ENCODE measurements around the gene KCND1. TPM values are rescaled to one million over a fixed set of nuclear protein-coding genes. Genes with fewer than 3 reads are reported as not detected.
A peak's percentile ranks its signal among the peaks of the same experiment; 100 is the strongest.

Gene KCND1
- total RNA-seq, 1 donor from 2014 or later = 0.27 TPM

GRCh38 chrX:48975541-48975940 is 3.9 kb upstream of the KCND1 start:
- intact Hi-C loops (cut with DNase I) = no loop called here
- no peak for DNase-seq (ENCODE audit: low spot score)

DNA sequence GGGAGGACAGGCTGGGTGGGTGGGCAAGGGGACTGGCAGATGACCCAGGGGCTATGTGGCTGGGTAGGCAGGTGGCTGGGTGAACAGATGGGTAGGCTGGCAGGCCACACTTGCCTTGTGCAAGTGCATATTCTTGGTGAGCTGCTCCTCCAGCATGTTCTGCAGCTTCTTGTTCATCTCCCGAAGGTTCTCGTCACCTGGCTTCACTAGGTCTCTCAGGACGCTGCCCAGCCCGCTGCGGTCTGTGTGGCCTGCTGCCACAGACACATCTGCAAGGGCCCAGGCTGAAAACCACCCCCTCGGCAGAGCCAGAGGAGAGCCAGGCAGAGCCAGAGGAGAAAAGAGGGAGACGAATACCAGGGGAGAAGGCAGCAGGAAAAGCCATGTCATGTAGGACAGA is 3.4 kb upstream of the KCND1 start:
- intact Hi-C loops (cut with DNase I) = no loop called here
- DNase-seq (ENCODE audit: low spot score) = no peak

- intact Hi-C loops (cut with DNase I) = loop anchor here (5.0 kb wide), 1 partner anchor 68 kb away; the partner anchor contains the start of gene TFE3
- no peak for DNase-seq (ENCODE audit: low spot score)
Measured at GRCh38 chrX:48974574-48974973, 2.9 kb upstream of the KCND1 start.

- intact Hi-C loops (cut with DNase I) = loop anchor here (5.0 kb wide), 1 partner anchor 68 kb away; the partner anchor contains the start of gene TFE3
- DNase-seq (ENCODE audit: low spot score) = no peak
Measured at GRCh38 chrX:48974033-48974432, 2.4 kb upstream of the KCND1 start.

DNA sequence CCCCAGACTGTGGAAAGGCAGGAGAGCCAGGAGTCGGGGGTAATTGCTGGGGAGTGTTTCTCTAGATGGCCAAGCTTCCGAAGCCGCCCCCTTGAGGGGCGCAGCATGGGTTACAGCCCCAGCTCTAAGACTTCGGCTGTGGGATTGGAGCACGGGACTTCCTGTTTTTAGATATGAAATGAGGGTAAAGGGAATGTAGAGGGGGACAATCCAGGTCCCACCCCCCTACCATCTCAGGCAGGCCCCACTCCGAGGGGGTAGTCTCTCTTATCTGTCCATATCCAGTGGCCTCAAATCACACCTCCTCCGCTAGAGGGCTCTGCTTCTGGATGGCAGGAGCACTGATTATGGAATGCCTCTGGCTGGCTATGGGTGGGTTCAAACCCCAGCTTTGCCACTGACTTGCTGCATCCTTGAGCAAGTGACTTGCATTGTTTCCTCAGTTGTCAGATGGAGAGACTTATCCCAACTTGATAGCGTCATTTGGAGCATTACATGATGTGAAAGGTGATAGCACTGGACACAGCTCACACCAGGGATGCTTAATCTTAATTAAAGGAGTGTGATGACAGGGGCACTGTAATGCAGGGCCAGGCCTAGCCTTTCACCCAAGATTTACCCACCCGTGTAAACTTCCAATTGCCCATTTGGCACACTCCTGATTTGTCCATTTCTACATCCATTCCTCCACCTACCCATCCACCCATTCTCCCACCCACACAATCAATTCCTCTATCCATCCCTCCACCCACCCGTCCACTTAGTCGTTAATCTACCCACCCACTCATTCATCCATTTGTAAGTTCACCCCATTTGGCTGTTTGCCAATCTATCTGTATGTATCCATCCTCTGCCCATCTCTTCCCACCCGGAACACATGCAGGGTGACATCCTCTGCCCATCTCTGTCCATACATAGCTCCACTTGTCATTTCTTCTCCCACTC is 848 bp upstream of the KCND1 start:
- DNase-seq (ENCODE audit: low spot score) = no peak

DNA sequence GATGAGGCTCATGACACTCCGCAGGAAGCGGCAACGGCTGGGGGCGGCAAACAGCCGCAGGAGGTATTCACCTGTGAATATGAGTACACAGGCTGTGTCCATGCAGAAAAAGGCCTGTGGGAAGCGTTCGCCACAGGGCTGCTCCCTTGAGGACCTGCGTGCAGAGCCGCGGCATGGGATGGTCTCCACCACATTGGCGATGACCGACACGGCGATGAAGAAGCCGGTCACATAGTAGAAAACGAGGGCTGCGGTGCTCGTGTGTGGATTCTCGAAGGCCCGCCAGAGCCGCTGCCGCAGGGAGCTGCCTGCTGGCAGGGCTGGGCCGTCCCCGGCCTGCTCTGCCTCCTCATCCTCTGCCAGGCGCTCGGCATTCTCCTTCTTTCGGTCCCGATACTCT is 2.2 kb downstream of the KCND1 start:
- no peak for DNase-seq (ENCODE audit: low spot score)
- intact Hi-C loops (cut with DNase I) = no loop called here

More for the DNA sequence above, 848 bp upstream of the KCND1 start:
- intact Hi-C loops (cut with DNase I) = loop anchor here (5.0 kb wide), 1 partner anchor 70 kb away; the partner anchor contains the start of gene TFE3

DNA sequence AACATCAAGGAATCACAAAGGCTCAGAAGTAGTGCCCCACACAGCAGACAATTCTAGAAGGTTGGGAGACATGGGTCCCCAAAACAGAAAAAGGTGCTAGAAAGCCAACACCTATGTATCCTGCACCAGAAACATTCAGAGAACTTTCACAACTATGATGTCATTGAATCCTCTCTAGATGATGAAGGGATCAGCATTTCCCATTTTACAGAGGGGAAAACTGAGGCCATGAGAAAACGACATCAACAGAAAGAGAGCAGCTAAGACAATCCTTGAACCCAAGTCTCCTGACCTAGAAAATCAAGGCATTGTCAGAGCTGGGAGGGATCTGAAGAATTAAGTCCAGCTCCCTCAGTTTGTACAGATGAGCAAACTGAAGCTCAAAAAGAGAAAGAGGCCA is 3.3 kb downstream of the KCND1 start:
- intact Hi-C loops (cut with DNase I) = no loop called here

DNA sequence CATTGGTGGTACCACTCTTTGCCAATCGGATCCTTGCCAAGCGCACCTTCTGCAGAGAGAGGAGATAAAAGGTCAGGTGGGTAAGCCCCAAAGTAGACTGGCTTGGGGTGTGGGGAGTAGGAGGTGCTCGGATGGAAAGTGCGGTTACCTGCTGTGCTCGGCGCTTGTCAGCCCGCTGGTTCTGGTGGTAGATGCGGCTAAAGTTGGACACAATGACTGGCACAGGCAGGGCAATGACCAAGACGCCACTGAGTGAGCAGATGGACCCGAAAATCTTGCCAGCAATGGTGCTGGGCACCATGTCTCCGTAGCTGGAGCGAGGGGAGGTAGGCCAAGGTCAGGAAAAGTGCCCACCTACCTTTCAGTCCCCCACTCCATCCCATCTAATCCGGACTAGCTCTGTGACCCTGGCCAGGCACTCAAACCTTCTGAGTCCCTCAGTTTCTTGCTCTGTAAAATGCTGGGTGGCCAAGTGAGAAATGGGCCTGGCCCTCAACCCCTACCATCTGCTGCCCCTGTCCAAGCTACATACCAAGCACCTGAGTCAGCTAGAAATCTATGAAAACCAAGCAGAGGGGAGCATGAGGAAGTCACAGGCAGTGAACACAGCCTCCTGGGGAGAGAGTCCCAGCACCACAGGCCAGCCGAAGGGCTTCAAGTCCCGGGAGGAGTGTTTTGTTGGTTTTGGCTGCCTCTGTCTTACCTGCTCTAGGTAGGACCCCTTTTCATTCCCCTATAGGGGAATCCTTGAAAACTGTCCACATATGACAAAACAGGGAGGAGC is 4.7 kb downstream of the KCND1 start:
- intact Hi-C loops (cut with DNase I) = no loop called here

More for the DNA sequence above, 3.3 kb downstream of the KCND1 start:
- DNase-seq (ENCODE audit: low spot score) = no peak

DNA sequence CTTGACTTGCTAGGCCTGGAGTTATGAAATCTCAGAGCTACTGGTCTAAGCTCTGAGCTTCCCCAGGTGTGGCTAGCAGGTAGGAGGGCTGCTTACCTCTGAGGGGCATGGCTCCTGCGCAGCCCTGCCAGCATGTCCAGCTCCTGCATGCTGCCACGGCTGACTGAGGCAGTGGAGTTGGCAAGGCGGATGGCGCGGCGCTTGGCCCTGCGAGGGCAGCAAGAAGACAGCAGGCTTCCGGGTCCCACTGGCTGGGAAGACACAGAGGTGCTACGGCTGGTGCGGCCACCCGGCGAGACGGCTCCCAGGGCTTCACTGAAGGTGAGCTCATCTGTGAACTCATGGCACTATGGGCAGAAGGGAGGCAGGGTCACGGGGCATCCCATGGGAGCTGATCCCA is 5.7 kb downstream of the KCND1 start:
- DNase-seq (ENCODE audit: low spot score) = no peak
- intact Hi-C loops (cut with DNase I) = no loop called here

More for the DNA sequence above, 4.7 kb downstream of the KCND1 start:
- DNase-seq (ENCODE audit: low spot score) = no peak

DNA sequence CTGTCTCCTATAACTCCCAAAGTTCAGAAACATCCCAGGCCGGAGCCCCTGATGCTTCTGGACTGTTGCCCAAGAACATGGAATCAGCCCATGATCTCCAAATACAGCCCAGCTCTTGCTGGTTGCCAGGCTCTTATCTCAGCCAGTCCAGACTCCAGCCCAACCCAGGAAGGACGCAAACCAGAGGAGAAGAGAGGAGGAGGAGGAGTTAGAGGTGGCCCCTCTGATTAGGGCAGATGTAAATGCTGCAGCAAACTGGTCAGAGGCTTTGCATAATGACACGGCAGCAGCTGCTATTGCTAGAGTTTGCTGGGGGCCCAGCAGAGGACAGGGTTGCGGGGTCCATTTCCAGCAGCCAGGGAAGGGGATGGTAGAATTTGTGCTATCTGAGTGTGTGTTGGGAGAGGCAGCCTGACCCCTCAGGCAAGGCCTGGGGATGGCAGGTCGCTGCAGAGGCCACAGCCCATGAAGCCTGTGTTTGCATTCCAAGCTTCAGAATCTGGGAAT is 10.0 kb downstream of the KCND1 start:
- intact Hi-C loops (cut with DNase I) = no loop called here
- no peak for DNase-seq (ENCODE audit: low spot score)

DNA sequence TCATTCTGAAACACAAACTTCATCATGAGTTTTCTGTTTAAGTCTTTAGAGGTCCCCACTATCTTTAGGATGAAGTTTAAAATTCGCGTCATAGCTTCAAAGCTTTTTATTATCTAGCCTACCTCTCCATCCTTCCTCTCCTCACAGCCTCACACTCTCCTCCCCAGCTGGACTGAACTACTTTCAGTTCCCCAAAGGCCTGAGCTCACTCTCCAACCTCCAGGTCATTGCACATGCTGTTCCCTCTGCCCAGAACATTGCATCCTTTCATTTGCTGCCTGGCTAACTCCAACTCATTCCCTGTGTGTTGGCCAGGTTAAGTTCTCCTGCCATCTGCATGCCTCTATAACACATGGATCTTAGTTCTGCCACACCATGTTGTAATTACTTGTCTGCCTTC is 11.4 kb downstream of the KCND1 start:
- no peak for DNase-seq (ENCODE audit: low spot score)
- intact Hi-C loops (cut with DNase I) = no loop called here

- intact Hi-C loops (cut with DNase I) = loop anchor here (5.0 kb wide), 2 partner anchors 41 to 84 kb away; partner anchors contain the start of genes PIM2 and TFE3
- no peak for DNase-seq (ENCODE audit: low spot score)
Measured at GRCh38 chrX:48958635-48959094, 13.0 kb downstream of the KCND1 start.

GRCh38 chrX:48957827-48958634 is 13.6 kb downstream of the KCND1 start:
- intact Hi-C loops (cut with DNase I) = loop anchor here (5.0 kb wide), 2 partner anchors 41 to 84 kb away; partner anchors contain the start of genes PIM2 and TFE3
- DNase-seq (ENCODE audit: low spot score) = peak; percentile 97

GRCh38 chrX:48957477-48957826 is 14.2 kb downstream of the KCND1 start, which contains the start of gene OTUD5:
Gene OTUD5, minus strand, starts transcription at chrX:48957607. Its CDS starts 37 bp downstream, at chrX:48957570.
- DNase-seq (ENCODE audit: low spot score) = no peak
- intact Hi-C loops (cut with DNase I) = loop anchor here (5.0 kb wide), 2 partner anchors 40 to 85 kb away; partner anchors contain the start of genes PIM2 and TFE3

DNA sequence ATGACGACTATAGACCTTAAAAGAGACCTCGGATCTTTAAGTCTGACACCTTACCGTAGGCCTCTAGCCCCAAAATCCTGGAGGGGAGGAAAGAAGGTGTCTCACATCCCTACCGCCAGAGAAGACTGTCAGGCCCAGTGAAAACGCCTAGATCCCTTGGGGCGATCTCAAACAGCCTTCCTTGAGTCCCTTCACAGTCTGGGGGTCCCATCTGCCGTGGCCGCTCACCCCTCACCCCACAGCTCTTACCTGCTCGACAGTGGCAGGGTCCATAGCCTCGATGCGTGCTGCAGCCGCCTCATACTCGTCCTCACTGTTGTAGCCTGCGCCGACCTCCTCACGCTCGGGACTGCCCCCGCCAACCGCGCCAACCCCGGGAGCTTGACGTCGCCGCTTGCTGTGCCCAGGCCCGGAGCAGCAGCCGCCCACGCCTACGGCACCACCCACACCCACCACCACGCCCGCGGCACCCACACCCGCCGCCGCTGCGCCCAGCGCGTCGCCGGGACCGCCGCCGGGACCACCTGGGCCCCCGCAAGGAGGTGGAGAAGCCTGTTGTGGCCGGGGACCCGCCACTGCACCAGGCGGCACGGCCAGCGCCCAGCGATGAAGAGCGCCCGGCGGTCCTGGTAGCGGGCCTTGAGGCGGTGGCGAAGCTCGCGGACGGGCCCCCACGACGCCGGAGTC is 14.8 kb downstream of the KCND1 start:
- intact Hi-C loops (cut with DNase I) = loop anchor here (5.0 kb wide), 2 partner anchors 40 to 85 kb away; partner anchors contain the start of genes PIM2 and TFE3
- DNase-seq (ENCODE audit: low spot score) = no peak

- intact Hi-C loops (cut with DNase I) = loop anchor here (10.0 kb wide), 1 partner anchor 304 kb away; no protein-coding TSS in a partner anchor
- DNase-seq (ENCODE audit: low spot score) = no peak
Measured at GRCh38 chrX:48948589-48948988, 23.1 kb downstream of the KCND1 start.

GRCh38 chrX:48945517-48946348 is 25.9 kb downstream of the KCND1 start:
- DNase-seq (ENCODE audit: low spot score) = no peak

More at GRCh38 chrX:48945517-48946348, 25.9 kb downstream of the KCND1 start:
- intact Hi-C loops (cut with DNase I) = loop anchor here (10.0 kb wide), 1 partner anchor 301 kb away; no protein-coding TSS in a partner anchor

Data from cardiac septum (tissue), 1 donor.